GM04503 (cell line): ENCODE results near the gene PRR18.

ENCODE experiments used
- DNase-seq: peaks from one replicate; pipeline ENCODE4 v3.0.0-alpha.2; 2012; ENCODE audit warnings: low read depth

The PRR18 gene

GRCh38 chr6:166274739-166275370 is 33.3 kb downstream of the PRR18 start:
- no peak for DNase-seq

- no peak for DNase-seq
Observed at GRCh38 chr6:166274163-166274562, 34.0 kb downstream of the PRR18 start.

GRCh38 chr6:166271376-166271765 is 36.8 kb downstream of the PRR18 start:
- DNase-seq, result no peak

DNA sequence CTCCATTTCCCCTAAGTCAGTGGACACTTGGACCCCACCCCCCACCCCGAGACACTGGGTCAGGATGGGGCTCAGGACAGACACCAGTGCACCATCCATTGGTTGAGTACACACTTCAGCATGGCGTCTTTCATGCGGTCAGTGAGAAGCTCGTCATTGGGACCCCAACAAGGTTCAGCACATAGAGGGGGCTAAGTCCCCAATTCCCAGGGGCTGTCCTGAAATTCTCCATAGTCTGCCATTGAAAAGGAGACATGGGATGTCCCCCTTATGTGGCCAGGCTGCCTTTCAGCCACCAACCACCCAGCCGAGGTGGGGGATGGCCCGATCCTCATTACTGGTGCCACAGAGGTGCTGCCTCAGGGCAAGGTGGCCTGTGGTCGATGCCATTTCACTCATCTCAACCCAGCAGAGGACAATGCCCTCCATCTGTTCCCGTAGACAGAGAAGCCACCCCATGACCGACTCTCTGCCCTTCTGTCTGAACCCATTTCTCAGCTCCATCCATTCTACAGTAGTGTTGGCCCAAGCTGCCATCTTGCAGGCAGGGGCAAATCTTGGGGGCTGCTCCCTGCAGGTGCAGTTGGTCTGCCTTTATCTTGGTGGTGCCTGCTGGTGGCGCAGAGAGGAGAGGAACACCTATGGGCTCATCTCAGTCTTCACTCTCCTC is 37.4 kb downstream of the PRR18 start:
- DNase-seq, result no peak

DNA sequence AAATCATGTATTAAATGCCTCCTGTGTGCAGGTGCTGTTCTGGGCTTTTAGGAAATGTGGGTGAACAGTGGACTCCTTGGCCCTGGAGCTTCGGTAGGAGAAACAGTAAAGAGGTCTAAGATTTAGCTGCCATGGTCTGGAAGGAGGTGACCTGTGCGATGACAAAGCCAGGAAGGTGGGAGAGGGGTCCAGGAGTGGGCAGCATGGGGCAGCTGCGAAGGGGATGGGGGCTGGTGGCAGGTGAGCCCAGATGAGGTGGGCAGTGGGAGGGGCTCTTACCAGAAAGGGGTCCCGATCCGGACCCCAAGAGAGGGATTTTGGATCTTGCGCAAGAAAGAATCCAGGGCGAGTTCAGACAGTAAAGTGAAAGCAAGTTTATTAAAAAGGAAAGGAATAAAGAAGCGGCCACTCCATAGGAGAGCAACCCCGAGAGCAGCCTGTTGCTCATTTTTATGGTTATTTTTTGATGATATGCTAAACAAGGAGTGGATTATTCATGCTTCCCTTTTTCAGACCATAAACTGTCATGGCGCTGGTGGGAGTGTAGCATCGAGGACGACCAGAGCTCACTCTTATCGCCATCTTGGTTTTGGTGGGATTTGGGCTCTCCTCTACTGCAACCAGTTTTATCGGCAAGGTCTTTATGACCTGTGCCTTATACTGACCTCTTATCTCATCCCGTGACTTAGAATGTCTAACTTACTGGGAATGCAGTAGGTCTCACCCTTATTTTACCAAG is 38.7 kb downstream of the PRR18 start:
- no peak for DNase-seq

DNA sequence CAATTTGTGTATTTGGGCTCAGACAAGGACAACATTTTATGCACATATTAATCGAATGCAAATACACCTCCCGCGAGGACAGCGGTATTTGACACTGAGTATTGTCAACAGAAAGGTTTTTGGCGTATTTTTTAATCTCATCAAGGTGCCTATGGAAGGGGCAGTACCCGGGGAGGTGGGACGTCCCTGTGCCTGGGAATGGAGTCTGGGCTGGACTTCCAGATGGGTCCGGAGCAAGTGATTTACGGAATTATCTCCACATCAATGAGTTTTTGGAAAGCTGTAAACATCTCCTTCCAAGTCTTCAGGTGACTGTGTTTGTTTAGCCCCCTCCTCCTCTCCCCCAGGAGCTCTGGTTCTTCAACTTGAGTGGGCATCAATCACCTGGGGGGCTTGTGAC is 39.8 kb downstream of the PRR18 start:
- DNase-seq, result no peak

- no peak for DNase-seq
Observed at GRCh38 chr6:166267526-166267925, 40.7 kb downstream of the PRR18 start.

- DNase-seq, result no peak
Observed at GRCh38 chr6:166266336-166266735, 41.9 kb downstream of the PRR18 start.

GRCh38 chr6:166262743-166263515 is 45.3 kb downstream of the PRR18 start:
- DNase-seq, result no peak

- no peak for DNase-seq
Observed at GRCh38 chr6:166259296-166259977, 48.8 kb downstream of the PRR18 start.

DNA sequence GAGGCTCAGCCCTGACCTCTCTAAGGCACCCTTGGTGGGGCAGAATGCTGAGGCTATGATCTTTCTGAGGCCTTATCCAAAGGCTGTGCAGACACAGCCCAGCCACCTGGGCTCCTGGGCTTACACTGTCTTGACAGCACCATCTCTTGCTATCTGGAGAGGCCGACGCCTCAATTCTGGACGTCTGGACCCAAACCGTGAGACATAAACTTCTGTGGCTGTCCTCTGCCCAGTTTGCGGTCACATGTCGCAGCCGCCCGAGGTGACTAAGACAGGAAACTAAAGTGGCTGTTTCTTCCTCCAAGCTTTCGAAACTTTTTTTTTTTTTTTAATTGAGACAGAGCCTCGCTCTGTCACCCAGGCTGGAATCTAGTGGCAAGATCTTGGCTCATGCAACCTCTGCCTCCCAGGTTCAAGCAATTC is 49.3 kb downstream of the PRR18 start:
- no peak for DNase-seq

- DNase-seq, result no peak
Observed at GRCh38 chr6:166257911-166258318, 50.3 kb downstream of the PRR18 start.
